Measurements from ENCODE around the gene CFAP57. TPM values are rescaled to one million over a fixed set of nuclear protein-coding genes. Genes with fewer than 3 reads are reported as not detected.

Gene CFAP57
- total RNA-seq, 1 donor from 2014 or later = not detected

GRCh38 chr1:43144237-43144636 lies 27.9 kb upstream of the CFAP57 start:
- no peak for DNase-seq (ENCODE audit: low spot score)
- Mint-ChIP-seq H3K9me3 (peaks cover 3% of the 10 kb centered on the region), H3K36me3 (ENCODE audit: low read depth) (no peaks in the 10 kb centered on the region), H3K27me3 (ENCODE audit: insufficient read depth) (peaks cover 38% of the 10 kb centered on the region), H3K4me3 (no peak overlapping the region), H3K27ac (no peak overlapping the region), H3K4me1 (ENCODE audit: low read depth) (no peaks in the 10 kb centered on the region)
- intact Hi-C loops (cut with micrococcal nuclease) = no loop called here

- H3K27me3 Mint-ChIP-seq (ENCODE audit: insufficient read depth) = peaks cover 40% of the 10 kb centered on the region
- H3K4me1 Mint-ChIP-seq (ENCODE audit: low read depth) = no peaks in the 10 kb centered on the region
- H3K27ac Mint-ChIP-seq = no peak overlapping the region
- H3K9me3 Mint-ChIP-seq = no peaks in the 10 kb centered on the region
- intact Hi-C loops (cut with micrococcal nuclease) = no loop called here
- peak; percentile 14 for DNase-seq (ENCODE audit: low spot score)
- no peak overlapping the region for H3K4me3 Mint-ChIP-seq
- H3K36me3 Mint-ChIP-seq (ENCODE audit: low read depth) = no peaks in the 10 kb centered on the region
Measured at GRCh38 chr1:43147625-43148327, 24.4 kb upstream of the CFAP57 start.

- Mint-ChIP-seq H3K27ac (no peak overlapping the region), H3K4me1 (ENCODE audit: low read depth) (no peaks in the 10 kb centered on the region), H3K36me3 (ENCODE audit: low read depth) (no peaks in the 10 kb centered on the region), H3K9me3 (no peaks in the 10 kb centered on the region), H3K4me3 (no peak overlapping the region), H3K27me3 (ENCODE audit: insufficient read depth) (peaks cover 31% of the 10 kb centered on the region)
- intact Hi-C loops (cut with micrococcal nuclease) = no loop called here
- no peak for DNase-seq (ENCODE audit: low spot score)
Measured at GRCh38 chr1:43149889-43150288, 22.2 kb upstream of the CFAP57 start.

DNA sequence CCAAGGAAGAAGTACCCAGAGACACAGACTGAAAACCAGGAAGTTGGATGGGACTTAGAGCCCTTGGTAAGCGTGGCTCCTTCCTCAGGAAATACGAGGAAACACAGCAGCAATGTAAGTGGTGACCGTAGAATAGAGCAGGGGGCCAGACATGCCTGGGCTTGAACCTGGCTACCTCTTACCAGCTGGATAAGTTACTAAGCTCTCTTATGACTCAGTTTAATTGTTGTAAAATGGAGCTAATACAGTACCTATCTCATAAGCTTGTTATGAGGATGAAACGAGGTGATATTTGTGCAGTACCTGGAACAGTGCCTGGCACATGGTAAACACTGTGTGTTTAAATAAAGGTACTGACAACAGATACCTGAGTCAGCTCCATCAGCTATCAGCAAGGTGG lies 19.3 kb upstream of the CFAP57 start:
- Mint-ChIP-seq H3K4me3 (no peak overlapping the region), H3K4me1 (ENCODE audit: low read depth) (no peaks in the 10 kb centered on the region), H3K27me3 (ENCODE audit: insufficient read depth) (peaks cover 15% of the 10 kb centered on the region), H3K27ac (no peak overlapping the region), H3K9me3 (no peaks in the 10 kb centered on the region), H3K36me3 (ENCODE audit: low read depth) (no peaks in the 10 kb centered on the region)
- DNase-seq (ENCODE audit: low spot score) = no peak
- intact Hi-C loops (cut with micrococcal nuclease) = no loop called here

GRCh38 chr1:43153443-43153842 lies 18.7 kb upstream of the CFAP57 start:
- intact Hi-C loops (cut with micrococcal nuclease) = no loop called here
- Mint-ChIP-seq H3K27me3 (ENCODE audit: insufficient read depth) (peaks cover 12% of the 10 kb centered on the region), H3K27ac (no peak overlapping the region), H3K36me3 (ENCODE audit: low read depth) (no peaks in the 10 kb centered on the region), H3K4me3 (no peak overlapping the region), H3K4me1 (ENCODE audit: low read depth) (no peaks in the 10 kb centered on the region), H3K9me3 (no peaks in the 10 kb centered on the region)
- no peak for DNase-seq (ENCODE audit: low spot score)

GRCh38 chr1:43156026-43156425 lies 16.1 kb upstream of the CFAP57 start:
- Mint-ChIP-seq H3K27me3 (ENCODE audit: insufficient read depth) (peaks cover 2% of the 10 kb centered on the region), H3K27ac (no peak overlapping the region), H3K36me3 (ENCODE audit: low read depth) (no peaks in the 10 kb centered on the region), H3K9me3 (no peaks in the 10 kb centered on the region), H3K4me1 (ENCODE audit: low read depth) (no peaks in the 10 kb centered on the region), H3K4me3 (no peak overlapping the region)
- DNase-seq (ENCODE audit: low spot score) = no peak
- intact Hi-C loops (cut with micrococcal nuclease) = no loop called here

DNA sequence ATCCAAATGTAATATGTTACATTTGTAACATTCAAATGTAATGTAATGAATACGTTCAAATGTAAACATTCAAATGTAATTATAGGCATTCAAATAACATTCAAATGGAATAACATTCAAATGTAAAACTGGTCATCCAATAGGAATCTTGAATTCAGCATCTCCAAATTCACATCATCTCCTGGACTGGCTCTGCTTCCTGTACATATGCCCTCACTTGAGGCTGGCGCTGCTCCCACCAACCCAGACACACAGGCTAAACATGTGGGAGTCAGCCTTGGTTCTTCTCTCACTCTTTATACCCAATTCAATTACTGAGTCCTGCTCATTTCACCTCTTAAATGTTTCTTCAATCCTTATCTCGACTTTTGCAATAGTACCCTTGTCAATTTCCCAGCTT lies 7.0 kb upstream of the CFAP57 start:
- no peak for DNase-seq (ENCODE audit: low spot score)
- Mint-ChIP-seq H3K4me1 (ENCODE audit: low read depth) (no peaks in the 10 kb centered on the region), H3K27me3 (ENCODE audit: insufficient read depth) (no peaks in the 10 kb centered on the region), H3K36me3 (ENCODE audit: low read depth) (peaks cover 59% of the 10 kb centered on the region), H3K27ac (no peak overlapping the region), H3K9me3 (no peaks in the 10 kb centered on the region), H3K4me3 (no peak overlapping the region)
- intact Hi-C loops (cut with micrococcal nuclease) = no loop called here

- no peaks in the 10 kb centered on the region for H3K27me3 Mint-ChIP-seq (ENCODE audit: insufficient read depth)
- DNase-seq (ENCODE audit: low spot score) = no peak
- H3K9me3 Mint-ChIP-seq = no peaks in the 10 kb centered on the region
- intact Hi-C loops (cut with micrococcal nuclease) = no loop called here
- H3K36me3 Mint-ChIP-seq (ENCODE audit: low read depth) = peaks cover 64% of the 10 kb centered on the region
- no peak overlapping the region for H3K4me3 Mint-ChIP-seq
- peaks cover 2% of the 10 kb centered on the region for H3K4me1 Mint-ChIP-seq (ENCODE audit: low read depth)
- no peak overlapping the region for H3K27ac Mint-ChIP-seq
Measured at GRCh38 chr1:43165765-43166164, 6.4 kb upstream of the CFAP57 start.

DNA sequence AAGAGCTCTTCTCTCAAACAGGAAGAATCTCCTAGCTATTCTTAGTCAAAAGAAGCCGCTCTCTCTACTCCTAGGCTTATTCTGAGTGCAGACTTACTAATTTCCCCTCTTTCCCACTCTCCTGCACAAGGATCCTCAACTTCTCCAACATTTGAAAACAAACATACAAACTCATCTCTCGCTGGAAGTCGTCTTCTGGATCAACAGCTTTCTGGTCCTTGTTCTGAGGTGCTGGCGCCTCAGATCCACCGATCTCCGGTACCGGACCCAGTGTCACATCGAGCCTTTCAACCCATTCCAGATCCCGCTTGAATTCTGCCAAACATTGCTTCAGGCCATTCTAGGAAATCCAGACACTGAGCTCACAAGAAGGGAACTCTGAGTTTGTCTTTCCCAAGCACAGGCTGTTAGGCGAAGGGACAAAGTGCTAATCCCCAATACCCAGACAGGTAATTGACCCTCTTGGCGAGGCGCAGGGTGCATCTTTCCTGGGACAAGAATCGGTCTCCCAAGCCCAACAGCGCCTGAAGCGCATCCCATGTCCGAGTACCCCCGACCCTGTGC lies 736 bp upstream of the CFAP57 start:
- no peak for DNase-seq (ENCODE audit: low spot score)
- Mint-ChIP-seq H3K27me3 (ENCODE audit: insufficient read depth) (peaks cover 18% of the 10 kb centered on the region), H3K9me3 (no peaks in the 10 kb centered on the region), H3K4me1 (ENCODE audit: low read depth) (peaks cover 16% of the 10 kb centered on the region), H3K36me3 (ENCODE audit: low read depth) (peaks cover 45% of the 10 kb centered on the region), H3K4me3 (peak overlapping the region; percentile 96), H3K27ac (peak overlapping the region; percentile 86)
- intact Hi-C loops (cut with micrococcal nuclease) = loop anchor here (10.0 kb wide), 2 partner anchors 327 to 837 kb away; partner anchors contain the start of genes FOXJ3 and ZNF691

GRCh38 chr1:43172527-43172972 lies 420 bp downstream of the CFAP57 start:
- peaks cover 16% of the 10 kb centered on the region for H3K4me1 Mint-ChIP-seq (ENCODE audit: low read depth)
- intact Hi-C loops (cut with micrococcal nuclease) = loop anchor here (1.0 to 10.0 kb wide), 15 partner anchors 186 to 1458 kb away; partner anchors contain the start of genes C1orf50, CDC20, ELOVL1 and FOXJ3
- H3K9me3 Mint-ChIP-seq = no peaks in the 10 kb centered on the region
- peak overlapping the region; percentile 96 for H3K4me3 Mint-ChIP-seq
- DNase-seq (ENCODE audit: low spot score) = peak; percentile 63
- H3K27ac Mint-ChIP-seq = peak overlapping the region; percentile 32
- H3K27me3 Mint-ChIP-seq (ENCODE audit: insufficient read depth) = peaks cover 23% of the 10 kb centered on the region
- peaks cover 38% of the 10 kb centered on the region for H3K36me3 Mint-ChIP-seq (ENCODE audit: low read depth)

DNA sequence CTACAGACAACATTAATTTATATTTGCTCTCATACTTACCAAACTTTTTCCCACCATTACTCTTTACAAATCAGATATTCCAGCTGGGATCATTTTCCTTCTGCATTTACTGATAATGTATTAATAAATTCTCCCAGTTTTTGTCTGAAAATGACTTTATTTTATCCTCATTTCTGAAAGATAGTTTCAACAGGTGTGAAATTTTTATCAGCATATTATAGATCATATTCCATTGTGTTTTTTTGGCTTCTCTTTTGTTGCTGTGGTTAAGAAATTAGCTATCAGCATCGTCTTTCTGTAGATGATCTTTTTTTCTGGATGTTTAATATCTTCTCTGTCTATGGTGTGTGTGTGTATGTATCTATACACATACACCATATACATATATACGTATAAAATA lies 2.7 kb downstream of the CFAP57 start:
- no peak for DNase-seq (ENCODE audit: low spot score)
- Mint-ChIP-seq H3K27ac (no peak overlapping the region), H3K9me3 (no peaks in the 10 kb centered on the region), H3K36me3 (ENCODE audit: low read depth) (peaks cover 18% of the 10 kb centered on the region), H3K4me1 (ENCODE audit: low read depth) (peaks cover 16% of the 10 kb centered on the region), H3K27me3 (ENCODE audit: insufficient read depth) (peaks cover 23% of the 10 kb centered on the region), H3K4me3 (no peak overlapping the region)
- intact Hi-C loops (cut with micrococcal nuclease) = loop anchor here (10.0 kb wide), 2 partner anchors 330 to 840 kb away; partner anchors contain the start of genes FOXJ3 and ZNF691

GRCh38 chr1:43177691-43178090 lies 5.6 kb downstream of the CFAP57 start:
- Mint-ChIP-seq H3K9me3 (no peaks in the 10 kb centered on the region), H3K27ac (no peak overlapping the region), H3K4me3 (no peak overlapping the region), H3K36me3 (ENCODE audit: low read depth) (no peaks in the 10 kb centered on the region), H3K27me3 (ENCODE audit: insufficient read depth) (peaks cover 25% of the 10 kb centered on the region), H3K4me1 (ENCODE audit: low read depth) (no peaks in the 10 kb centered on the region)
- DNase-seq (ENCODE audit: low spot score) = no peak
- intact Hi-C loops (cut with micrococcal nuclease) = loop anchor here (10.0 kb wide), 2 partner anchors 333 to 843 kb away; partner anchors contain the start of genes FOXJ3 and ZNF691

DNA sequence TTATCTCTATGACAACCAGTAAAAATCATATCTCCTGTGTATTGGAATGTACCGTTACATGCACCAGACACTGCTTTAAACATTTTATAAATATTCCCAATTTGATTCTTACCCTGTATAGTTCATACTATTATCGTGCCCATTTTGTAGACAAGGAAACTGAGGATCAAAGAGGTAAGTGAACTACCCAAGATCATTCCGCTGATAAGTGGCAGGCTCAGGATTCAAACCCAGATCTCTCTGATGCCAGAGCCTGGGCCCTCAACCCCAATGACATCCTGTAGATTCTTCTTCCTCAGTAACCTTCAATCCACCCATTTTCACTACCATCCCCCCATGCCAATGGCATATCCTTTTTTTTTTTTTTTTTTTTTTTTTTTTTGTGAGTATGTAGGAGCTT lies 12.3 kb downstream of the CFAP57 start:
- Mint-ChIP-seq H3K27ac (no peak overlapping the region), H3K4me1 (ENCODE audit: low read depth) (no peaks in the 10 kb centered on the region), H3K9me3 (no peaks in the 10 kb centered on the region), H3K36me3 (ENCODE audit: low read depth) (no peaks in the 10 kb centered on the region), H3K4me3 (no peak overlapping the region), H3K27me3 (ENCODE audit: insufficient read depth) (peaks cover 7% of the 10 kb centered on the region)
- intact Hi-C loops (cut with micrococcal nuclease) = no loop called here
- no peak for DNase-seq (ENCODE audit: low spot score)
